Measurements from ENCODE around the gene TMEM116.

TMEM116 gene

GRCh38 chr12:111893287-111893686 lies 119.7 kb downstream of the TMEM116 start:
- no peak for DNase-seq (ENCODE audit: low spot score)

DNA sequence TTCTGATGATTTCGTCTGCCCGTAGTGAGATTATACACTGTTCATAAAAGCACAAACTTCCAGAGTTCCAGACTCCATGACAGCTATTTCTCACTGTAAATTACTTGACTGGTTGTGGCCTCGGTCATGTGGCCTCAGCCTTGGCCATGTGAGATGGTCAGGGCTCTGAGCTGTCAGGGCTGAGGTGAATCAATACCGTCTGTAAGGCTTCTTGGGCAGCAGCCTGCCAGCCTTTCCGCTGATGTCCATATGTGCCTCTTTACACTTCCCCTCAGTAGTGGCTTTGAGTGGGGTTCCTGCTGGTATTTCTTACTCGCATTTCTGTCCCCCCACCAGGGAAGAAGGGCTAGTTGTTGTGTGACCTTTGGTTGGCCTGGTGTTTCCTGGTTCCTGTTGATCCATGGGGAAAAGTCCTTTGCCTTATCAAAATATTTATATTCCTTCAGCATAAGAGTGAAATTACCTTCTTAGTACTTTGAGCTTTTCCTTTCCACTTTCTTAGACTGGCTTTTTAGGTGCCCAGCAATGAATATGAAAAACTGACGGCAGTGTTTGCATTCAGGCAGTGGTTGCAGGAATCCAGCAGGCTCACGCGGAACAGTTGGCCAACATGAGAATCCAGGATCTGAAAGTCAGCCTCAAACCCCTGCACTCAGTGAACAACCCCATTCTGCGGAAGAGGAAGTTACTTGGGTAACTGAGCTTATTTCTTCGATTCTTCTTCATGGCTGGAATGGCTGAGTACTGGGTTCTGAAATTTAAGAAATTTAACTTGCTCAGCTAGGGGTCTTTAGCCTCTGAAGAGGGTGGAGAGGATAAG lies 124.8 kb downstream of the TMEM116 start:
- DNase-seq (ENCODE audit: low spot score) = no peak

GRCh38 chr12:111886662-111887545 lies 126.1 kb downstream of the TMEM116 start:
- DNase-seq (ENCODE audit: low spot score) = no peak

- no peak for DNase-seq (ENCODE audit: low spot score)
These were observed 131.2 kb downstream of the TMEM116 start for GRCh38 chr12:111881716-111882115.

Measured in SW480 (cell line).